GM19238 (cell line): ENCODE measurements around the gene ARTN.

Experiments used
- DNase-seq: peaks from one replicate; pipeline ENCODE4 v3.0.0; 2011; ENCODE audit warnings: low spot score; ENCODE audit not compliant: insufficient read length

Gene ARTN

GRCh38 chr1:43984855-43985254 is 51.3 kb downstream of the ARTN start:
- DNase-seq: no peak

DNA sequence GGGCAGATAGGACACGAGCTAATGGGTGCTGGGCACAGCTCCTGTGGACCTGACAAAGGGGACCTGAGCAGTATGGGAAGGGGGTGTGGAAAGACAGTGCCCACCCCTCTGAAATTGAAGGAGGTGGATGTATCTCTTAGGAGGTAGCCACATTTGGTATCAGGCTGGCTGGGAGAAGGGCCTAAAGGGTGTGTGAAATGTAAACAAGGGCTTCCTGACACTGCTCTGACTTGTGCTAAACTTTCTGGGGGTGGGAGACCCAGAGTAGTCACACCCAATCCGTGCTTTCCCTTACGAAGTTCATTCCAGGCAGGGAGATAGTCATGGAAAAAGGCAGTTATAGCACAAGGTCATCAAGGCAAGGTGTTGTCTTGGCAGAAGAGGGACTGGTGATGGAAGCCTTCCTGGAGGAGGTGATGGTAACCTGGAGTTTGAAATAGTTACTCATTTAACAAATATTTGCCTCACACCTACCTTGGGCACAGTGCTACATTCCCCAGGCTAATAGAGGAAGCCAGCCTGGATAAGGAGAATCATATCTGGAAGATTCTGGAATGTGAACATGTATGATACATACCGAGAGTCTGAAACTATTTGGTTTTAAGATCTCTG is 52.5 kb downstream of the ARTN start:
- no peak for DNase-seq

DNA sequence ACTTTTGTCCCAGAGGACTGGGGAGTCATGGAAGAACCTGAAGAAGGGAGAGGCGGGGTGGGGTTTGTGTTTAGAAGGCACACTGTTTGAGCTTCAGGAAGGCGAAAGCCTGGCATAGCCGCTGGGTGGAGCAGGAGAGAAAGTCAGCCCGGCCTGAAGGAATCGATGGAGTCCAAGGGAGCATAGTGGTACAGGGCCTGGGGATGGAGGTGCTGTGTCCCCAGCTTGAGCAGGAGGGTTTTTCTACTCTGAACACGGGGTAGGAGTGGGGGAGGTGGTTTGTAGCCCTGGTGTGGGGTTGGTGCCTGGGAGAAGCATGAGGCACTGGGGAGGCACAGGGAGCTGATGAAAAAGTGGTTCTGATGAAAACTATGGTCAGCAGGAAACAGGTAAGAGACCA is 53.1 kb downstream of the ARTN start:
- DNase-seq: no peak
